LNCAP (cell line): ENCODE data around the gene NTN4.

Experiments used
- TF ChIP-seq, protein P1 (sequence below): fragments of 450-650 bp; IDR thresholded peaks from 2 replicates; pipeline ENCODE4 v1.5.1; 2017; ENCODE audit warnings: mild to moderate bottlenecking

The NTN4 gene

DNA sequence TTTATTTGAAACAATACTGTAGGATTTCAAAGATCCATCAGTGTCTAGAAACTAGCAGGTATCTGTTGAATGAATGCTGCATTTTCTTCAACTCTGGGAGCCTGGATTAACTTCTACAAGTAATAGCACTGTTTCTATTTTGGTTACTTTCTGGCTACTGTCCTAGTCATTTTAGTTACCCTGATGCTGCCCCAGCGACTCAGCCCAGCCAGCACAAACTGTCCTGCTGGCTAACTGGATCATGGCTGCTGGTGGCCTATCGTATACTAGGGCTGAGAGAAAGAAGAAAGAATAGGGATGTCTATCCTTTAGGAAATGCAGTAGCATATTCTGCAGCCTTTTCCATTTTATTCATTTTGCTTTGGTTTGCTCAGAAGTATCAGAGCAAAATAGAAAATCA lies 53.9 kb downstream of the NTN4 start:
- TF ChIP-seq, protein P1, sequence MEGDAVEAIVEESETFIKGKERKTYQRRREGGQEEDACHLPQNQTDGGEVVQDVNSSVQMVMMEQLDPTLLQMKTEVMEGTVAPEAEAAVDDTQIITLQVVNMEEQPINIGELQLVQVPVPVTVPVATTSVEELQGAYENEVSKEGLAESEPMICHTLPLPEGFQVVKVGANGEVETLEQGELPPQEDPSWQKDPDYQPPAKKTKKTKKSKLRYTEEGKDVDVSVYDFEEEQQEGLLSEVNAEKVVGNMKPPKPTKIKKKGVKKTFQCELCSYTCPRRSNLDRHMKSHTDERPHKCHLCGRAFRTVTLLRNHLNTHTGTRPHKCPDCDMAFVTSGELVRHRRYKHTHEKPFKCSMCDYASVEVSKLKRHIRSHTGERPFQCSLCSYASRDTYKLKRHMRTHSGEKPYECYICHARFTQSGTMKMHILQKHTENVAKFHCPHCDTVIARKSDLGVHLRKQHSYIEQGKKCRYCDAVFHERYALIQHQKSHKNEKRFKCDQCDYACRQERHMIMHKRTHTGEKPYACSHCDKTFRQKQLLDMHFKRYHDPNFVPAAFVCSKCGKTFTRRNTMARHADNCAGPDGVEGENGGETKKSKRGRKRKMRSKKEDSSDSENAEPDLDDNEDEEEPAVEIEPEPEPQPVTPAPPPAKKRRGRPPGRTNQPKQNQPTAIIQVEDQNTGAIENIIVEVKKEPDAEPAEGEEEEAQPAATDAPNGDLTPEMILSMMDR: no peak

DNA sequence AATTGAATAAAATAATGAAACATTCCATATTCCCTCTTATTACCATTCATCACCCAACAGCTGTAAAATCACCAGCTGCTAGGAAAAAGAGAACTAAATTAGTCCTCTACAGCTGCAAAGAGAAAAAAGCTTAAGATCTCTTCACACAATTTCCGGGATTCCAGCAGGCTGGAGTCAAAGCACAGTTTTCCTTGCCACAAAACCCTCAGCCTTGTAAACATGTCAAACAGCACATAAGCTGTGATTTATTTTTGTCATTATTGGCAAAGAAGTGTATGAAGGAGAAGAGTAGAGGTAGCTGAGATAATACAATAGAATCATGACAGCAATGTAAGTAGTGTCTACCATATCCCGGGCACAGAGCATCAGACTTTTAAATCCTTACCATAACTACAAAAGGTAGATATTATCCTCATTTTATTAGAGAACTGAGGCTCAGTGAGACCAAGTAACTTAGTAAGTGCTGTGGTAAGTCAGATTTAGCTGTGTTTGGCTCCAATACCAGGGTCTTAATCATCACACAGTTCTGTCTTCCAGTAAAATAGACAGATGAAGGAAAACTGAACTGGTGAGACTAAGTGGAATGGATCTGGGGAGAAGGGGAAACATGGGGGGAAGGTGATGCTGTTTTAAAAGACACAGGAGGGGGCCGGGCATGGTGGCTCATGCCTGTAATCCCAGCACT lies 57.3 kb downstream of the NTN4 start:
- TF ChIP-seq, protein P1: no peak

DNA sequence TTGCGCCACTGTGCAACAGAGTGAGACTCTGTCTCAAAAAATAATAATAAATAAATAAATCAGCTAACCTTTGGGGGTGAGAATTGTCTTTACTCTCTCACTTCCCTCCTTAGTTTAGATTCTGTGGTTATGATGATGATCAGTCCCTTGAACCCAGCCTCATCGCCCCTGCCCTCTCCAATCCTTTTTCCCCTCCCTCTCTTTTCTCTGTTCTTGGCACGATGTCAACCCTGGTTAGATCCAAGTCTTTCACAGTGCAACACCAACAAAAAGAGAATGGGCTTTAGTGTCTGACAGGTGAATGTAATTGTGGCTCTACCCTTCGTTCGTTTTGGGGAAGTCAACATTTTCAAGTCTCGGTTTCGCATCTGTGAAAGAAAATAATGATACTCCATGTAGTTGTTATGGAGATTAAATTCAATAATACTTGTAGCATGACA lies 59.0 kb downstream of the NTN4 start:
- TF ChIP-seq, protein P1: no peak

DNA sequence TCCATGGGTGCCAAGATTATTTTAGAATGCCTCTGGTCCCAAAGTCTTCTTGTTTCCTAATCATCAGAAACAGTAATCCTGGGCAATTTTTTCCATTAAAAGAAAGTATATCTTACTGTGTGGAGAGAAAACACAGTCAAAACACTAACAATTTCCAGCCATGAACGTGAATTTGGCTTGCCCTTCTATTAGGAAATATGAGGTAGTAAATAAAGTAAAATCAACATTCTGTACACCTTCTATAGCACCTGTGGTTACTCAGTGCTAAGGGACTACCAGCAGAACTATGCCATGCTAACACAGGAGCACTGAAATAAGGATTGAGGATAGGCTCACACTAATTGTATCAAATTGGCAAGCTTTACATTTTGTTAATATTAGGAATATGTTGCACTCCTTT lies 60.1 kb downstream of the NTN4 start:
- TF ChIP-seq, protein P1: no peak

DNA sequence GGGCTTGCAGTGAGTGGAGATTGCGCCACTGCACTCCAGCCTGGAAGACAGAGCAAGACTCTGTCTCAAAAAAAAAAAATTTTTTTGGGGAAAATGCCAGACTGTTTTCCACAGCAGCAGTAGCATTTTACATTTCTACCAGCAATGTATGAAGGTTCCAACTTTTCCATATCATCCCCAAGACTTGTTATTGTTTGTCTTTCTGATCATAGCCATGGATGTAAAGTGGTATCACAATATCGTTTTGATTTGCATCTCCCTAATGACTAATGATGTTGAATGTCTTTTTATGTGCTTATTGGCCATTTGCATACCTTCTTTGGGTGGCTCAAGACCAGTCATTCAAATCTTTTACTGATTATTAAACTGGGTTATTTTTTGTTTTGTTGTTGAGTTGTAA lies 63.7 kb downstream of the NTN4 start:
- TF ChIP-seq, protein P1: no peak

DNA sequence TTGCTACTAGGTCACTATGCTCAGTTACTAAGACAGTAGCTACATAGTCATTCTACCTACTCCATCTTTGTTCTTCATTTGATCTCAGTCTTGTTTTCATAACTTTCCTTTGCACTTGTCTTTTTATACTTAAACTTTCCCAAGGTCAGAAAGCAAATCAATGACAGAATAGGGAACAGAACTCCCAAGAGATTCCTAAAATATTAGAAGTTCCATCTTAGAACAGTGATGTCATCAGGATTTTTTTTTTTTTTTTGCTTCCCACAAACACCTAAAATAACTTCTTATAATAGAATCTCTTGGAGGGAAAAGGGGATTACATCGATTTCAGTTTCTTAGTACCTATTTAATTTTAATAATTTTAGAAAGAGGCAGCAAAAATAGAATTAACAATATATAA lies 65.8 kb downstream of the NTN4 start:
- TF ChIP-seq, protein P1: no peak

DNA sequence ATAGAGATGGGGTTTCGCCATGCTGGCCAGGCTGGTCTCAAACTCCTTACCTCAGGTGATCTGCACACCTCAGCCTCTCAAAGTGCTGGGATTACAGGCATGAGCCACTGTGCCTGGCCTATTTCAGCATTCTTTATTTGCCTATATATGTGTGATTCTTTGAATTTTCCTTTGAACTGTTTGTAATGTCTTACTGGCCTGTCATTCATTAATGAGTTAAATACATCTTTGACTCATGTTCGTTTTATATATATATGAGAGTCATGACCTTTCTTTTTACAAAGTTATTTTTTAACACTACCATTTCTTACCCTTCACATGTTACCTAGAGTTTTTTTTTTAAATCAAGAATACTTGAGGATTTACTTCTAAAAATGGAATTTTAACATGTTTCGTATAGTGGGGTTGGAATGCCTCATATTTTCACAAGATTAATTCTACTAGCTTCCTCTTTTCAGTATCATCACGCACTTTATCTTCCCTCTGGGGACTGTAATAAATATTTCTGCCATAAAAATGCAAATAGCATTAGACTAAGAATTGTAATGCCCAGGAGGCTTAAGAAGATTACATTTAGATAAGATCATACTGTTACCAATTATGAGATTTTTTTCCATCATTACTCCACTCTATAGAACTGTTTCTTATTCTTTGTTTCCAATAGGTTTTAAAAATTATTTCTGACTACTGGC lies 66.7 kb downstream of the NTN4 start:
- TF ChIP-seq, protein P1: no peak
